CD4-positive, alpha-beta T cell treated with Interleukin-6 for 4 hours (primary cell): ENCODE measurements around the gene ZC3H7B.
A peak's percentile ranks its signal among the peaks of the same experiment; 100 is the strongest.
"Not testable (repeated sequence)": the region's sequence is repeated elsewhere in the genome, so short reads cannot be mapped to it uniquely, and the experiment has no call there.

Experiments used
- DNase-seq: peaks from one replicate; pipeline ENCODE4 v3.0.0-alpha.2; 2020; ENCODE audit warnings: mixed read lengths

Gene ZC3H7B

GRCh38 chr22:41301085-41302020 is at the start of gene ZC3H7B:
Gene ZC3H7B (plus strand): TSS chr22:41301525. CDS start chr22:41320661, 19,136 bp downstream.
- DNase-seq = peak; percentile 86

DNA sequence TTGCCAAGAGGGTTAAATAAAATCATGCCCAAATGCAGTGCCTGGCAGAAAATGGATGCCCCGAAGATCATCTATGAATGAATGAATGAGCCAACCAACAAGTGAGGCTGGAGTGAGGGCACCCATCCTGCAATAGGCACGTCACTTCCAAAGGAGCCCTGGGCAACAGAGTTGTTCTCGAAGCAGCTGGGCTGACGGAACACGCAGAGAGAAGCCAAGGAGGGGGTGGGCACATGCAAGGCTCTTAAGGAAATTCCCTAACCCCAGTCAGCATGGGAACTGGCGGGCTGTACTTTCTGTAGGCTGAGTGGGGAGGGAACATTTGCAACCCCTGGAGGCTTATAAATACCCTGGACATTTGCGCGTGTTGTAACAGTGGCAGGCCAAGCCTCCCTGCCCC is 49.0 kb upstream of the ZC3H7B start:
- no peak for DNase-seq

DNA sequence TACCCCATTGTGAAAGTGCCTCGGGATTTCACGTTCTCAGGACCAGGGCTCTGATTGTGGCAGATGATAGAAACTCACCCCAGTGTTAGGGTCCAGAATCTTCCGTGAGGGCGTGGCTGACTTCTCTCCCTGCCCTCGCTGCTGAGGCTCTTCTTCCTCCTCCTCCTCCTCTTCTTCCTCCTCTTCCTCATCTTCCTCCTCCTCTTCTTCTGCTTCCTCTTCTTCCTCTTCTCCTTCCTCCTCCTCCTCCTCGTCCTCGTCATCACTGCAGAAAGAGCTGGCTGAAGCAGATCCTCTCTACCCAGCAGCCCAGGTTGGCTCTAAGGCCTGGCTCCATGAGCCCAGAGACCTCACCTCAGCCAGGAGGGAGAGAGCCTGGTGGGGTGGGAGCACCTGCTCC is 47.1 kb upstream of the ZC3H7B start:
- DNase-seq = no peak

DNA sequence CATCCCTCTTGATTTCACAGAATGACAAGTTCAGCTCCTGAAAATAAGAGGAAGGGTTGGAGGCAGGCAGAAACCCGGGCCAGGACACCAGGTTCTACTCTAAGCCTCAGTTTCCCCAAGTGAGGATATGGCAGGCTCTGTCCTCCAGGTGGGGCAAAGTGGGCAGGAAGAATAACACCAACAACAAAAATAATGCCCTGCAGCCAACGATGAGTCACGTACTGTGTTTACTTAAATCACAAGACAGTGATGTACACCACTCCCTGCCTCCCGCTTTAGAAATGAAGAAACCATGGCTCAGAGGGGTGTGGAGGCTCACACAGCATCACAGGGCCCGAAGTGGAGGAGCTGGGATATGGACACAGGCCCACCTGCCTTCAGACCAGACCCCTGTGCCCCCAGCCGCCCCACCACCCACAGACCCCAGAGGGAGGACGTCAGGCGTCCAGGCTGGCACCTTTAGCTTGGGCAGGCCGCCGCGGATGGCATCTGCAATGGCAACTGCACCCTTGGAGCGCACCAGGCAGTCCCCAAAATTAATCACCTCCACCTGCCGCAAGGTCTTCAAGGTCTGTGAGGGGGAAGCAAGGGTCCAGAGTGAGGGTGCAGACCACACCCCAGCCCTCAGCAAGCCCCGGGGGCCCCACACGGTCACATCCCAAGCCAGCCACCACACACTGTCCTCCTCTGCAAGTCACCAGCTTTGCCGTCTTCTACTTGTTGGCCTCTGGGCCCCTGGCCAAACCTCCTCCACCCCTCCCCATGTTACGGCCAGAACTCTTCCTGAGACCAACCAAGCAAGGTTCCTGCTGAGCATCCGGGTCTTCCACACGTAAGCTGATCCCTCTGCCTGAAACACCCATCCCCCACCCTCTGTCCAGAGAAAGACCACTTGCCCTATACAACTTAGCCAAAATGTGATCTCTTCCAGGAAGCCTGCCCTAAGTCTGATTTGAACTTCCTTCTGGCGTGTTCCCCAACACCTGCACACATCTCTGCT is 44.8 kb upstream of the ZC3H7B start:
- no peak for DNase-seq

- no peak for DNase-seq
These were observed 43.6 kb upstream of the ZC3H7B start for GRCh38 chr22:41257696-41258095.

GRCh38 chr22:41259756-41260155 is 41.6 kb upstream of the ZC3H7B start:
- DNase-seq = not testable (repeated sequence)

DNA sequence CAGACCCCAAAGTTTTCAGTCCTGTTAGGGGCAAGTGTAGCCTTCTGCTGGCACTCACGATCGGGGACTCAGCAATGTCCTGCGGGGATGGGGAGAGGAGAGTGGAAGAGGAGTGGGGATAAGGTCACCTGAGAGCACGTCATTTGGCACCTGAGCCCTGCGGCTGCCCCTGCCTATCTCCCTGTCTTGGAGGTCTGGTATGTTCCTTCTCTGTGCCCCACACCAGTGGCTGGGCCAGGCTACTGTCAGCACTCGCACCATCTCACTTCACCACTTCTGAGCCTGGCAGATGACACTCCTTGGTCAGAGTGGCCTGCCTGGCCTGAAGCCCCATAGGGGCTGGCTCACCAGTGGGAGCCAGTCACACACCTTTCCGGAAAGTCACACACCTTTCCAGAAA is 40.5 kb upstream of the ZC3H7B start:
- DNase-seq = no peak

DNA sequence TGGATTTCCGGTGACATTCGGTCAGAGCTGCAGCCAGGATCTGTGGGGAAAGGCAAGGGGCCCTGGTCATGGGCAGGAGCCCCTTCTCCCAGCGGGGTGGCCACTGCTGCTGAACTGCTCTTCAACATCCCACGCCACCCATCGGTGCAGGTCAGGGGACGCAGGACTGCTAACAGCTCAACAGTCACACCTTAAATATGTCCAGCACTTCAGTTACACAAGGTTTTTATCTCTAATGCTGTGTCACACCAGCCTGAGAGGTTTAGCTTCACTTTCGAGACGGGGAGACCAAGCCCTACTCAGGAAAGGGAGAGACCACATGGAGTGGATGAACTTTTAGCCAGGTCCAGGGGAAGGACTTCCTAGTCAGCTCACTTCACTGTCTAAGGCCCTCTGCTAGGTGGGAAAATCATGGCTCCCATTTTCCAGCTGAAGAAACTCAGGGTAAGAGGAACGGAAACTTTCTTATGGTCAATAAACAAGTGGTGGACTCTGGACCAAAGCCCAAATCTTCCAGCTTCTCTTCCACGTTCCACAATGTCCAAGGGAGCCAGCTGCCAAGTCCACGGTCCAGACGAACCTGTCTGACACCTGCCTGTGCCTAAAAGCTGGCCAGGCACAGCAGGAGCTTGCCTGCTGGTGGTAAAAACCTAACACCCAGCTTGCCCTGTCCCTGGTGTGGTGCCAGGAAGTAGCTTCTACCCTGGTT is 39.6 kb upstream of the ZC3H7B start:
- DNase-seq = no peak

DNA sequence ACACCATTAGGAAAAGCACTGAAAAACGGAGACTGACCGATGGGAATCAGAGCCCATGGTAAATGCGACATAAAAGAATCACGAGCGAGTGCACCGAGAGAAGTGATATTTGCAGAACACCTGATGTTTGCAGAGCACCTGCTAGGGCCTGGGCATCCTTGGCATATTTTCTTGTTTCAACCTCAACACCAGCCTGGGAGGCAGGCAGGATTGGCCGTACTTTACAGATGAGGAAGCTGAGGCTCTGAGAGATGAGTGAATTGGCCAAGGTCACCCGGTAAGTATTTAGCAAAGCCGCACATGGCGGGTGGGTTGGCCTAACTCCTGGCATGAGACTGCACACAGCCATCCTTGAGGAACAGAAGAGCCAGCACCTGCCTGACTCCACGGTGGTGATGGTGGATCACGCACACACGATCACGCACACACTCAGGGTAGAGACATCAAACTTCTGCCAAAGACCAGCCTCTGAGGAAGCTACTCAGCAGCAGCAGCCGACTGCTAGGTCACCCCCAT is 39.0 kb upstream of the ZC3H7B start:
- no peak for DNase-seq

DNA sequence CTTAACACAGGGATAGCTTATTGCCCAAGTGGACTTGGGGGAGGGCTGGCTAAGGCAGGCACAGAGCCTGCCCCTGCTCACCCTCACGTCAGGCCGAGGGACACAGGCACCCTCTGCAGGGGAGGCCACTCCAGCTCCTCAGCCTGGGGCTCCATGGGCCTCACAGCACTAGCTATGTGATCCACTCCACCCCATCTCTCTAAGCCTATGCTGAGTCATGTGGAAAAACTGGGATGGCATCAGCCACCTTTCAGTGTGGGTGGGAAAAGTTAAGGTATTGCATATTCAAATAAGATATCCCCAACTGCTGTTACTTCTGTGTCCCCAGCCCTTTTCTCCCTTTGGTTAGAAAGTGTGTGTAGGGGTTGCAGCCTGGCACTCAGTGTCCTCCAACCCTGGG is 37.6 kb upstream of the ZC3H7B start:
- DNase-seq = no peak

DNA sequence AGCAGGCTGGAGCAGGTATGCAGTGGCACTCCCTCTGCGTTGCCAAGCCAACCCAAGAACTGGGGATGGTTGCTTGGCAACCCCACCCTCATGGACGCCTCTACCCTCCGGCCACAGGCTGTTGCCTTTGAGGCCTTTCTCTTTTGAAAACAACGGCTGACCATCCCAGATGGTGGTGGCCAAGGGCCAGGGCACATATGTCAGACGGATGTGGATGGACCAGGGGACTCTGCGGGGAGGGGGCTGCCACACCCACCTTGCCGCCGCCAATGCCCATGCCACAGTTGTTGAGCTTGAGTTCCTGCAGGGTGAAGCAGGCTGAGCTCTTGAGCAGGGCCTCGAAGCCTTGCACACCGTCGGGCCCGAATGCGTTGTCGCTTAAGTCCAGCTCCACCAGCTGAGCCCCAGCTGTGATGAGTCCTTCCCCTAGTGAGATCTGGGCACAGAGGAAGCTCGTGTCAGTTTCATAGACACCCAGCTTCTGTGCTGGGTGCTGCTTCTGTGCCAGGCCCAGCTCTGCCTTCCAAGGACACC is 36.9 kb upstream of the ZC3H7B start:
- no peak for DNase-seq

DNA sequence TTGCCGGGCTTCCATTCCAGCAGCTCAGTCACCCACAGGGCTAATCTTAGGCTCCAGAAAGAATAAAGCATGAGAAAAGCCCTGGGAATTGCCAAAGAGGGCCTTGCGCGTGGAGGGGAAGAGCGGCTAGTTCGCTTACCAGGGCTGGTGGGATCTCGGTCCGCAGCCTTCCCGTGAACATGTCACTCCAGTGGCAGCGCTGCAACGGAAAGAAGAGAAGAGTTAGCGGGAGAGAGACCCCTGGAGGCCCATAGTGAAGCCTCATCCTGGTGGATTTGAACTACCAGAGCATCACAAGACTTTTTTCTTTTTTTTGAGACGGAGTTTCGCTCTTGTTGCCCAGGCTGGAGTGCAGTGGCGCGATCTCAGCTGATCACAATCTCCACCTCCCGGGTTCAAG is 33.4 kb upstream of the ZC3H7B start:
- no peak for DNase-seq

DNA sequence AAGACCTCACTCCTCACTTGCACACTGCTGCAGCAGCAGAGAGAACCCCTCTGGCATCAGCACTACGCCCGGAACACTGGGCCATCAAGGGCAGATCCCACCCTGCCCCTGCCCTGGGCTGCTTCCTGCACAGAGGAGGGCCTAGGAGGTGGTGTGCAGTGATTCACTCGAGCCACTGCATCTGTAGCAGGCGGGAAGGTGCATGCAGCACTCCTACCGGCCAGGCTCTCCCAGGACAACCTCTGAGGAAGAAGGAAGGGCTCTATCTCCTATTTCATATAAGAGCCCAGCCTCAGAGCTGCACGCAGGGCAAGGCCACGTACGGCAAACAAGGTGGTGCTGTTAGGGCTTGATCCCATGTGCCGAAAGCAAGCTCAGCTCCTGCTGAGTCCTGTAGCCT is 29.5 kb upstream of the ZC3H7B start:
- DNase-seq = no peak

DNA sequence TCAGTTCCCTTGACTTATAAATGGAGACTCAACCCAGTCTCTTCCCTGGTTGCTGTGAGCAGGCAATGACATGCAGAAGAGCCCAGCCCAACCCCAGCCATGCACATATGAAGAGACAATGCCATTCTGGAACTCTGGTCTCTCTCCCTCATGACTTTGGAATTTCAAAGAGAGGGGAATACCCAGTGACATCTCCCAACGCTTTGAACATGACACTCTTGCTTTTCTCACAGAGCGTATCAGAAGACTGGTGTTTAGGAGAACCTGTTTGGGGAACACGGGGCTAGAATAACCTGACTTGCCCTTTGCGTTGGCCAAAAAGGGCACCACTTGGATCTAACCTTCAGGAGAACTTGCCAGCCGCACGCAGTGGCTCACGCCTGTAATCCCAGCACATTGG is 28.2 kb upstream of the ZC3H7B start:
- no peak for DNase-seq

GRCh38 chr22:41274856-41275255 is 26.5 kb upstream of the ZC3H7B start:
- DNase-seq = no peak

DNA sequence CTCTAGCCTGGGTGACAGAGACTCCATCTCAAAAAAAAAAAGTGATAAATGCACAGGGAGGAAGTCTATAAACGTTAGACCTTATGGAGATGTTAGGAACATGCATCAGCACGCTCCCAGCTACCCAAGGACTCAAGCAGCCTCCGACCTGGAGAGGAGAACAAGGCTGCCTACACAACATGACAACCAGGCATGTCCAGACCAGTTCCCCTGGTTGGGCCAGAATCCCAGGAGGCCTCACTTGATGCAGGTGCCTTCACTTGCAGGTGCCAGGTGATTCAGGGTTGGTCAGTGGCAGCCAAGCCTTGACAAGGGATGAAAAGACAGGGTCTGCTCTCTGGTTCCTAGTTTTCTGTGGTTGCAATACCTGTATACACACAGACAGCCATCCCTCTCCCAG is 21.3 kb upstream of the ZC3H7B start:
- DNase-seq = no peak

DNA sequence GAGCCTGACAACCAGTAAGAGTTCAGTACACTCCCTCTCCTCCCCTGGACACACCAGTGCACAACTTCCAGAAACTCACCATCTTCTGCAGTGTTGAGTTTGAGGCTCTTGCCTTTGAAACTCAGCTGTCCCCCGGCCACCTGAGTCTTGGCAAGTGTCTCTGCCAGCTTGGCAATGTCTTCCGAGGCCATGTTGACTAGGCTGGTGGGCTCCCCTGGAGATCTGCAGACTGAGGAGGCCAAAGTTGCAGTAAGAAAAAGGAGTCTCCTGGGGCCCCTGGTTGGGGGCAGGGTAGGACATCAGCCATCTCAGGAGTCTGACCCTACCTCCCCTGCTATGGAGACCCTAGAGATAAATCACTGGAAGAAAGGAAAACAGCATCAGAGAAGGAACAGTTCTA is 20.5 kb upstream of the ZC3H7B start:
- DNase-seq = no peak

DNA sequence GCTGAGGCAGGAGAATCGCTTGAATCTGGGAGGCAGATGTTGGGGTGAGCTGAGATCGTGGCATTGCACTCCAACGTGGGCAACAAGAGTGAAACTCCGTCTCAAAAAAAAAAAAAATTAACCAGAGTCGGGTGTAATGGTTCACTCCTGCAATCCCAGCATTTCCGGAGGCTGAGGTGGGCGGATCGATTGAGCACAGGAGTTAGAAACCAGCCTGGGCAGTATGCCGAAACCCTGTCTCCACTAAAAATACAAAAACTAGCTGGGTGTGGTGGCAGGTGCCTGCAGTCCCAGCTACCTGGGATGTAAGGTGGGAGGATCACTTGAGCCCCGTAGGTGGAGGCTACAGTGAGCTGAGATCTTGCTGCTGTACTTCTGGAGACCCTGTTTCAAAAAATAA is 16.9 kb upstream of the ZC3H7B start:
- no peak for DNase-seq

GRCh38 chr22:41285441-41285819 is 15.9 kb upstream of the ZC3H7B start:
- peak; percentile 83 for DNase-seq

- peak; percentile 98 for DNase-seq
These were observed 15.3 kb upstream of the ZC3H7B start, which contains the start of gene RANGAP1 for GRCh38 chr22:41285820-41286638. Gene RANGAP1 (minus strand): TSS chr22:41286187. CDS start chr22:41281044, 5,143 bp downstream.

- peak; percentile 57 for DNase-seq
These were observed 14.7 kb upstream of the ZC3H7B start for GRCh38 chr22:41286639-41287091.
